Cardiac fibroblast (primary cell): ENCODE measurements around the gene TEAD4.

Source experiments
- DNase-seq, 2 donors: peaks; one replicate each; pipeline versions ENCODE4 v3.0.0 to v3.0.0-alpha.2; 2010; ENCODE audit warnings: low read depth in 2 of 2
- H3K4me3 ChIP-seq, 2 donors: replicated peaks in 1 of 2; 1 replicate in 1 of 2; 2 replicates in 1 of 2; pipeline ENCODE4 v1.5.1; 2011; ENCODE audit warnings: low read depth in 2 of 2, low read length in 2 of 2, mild to moderate bottlenecking in 2 of 2, moderate library complexity in 1 of 2
- CTCF ChIP-seq: IDR thresholded peaks from one replicate; pipeline ENCODE4 v1.5.1; 2011; ENCODE audit warnings: low read depth, mild to moderate bottlenecking, low read length, inconsistent platforms

The TEAD4 gene

DNA sequence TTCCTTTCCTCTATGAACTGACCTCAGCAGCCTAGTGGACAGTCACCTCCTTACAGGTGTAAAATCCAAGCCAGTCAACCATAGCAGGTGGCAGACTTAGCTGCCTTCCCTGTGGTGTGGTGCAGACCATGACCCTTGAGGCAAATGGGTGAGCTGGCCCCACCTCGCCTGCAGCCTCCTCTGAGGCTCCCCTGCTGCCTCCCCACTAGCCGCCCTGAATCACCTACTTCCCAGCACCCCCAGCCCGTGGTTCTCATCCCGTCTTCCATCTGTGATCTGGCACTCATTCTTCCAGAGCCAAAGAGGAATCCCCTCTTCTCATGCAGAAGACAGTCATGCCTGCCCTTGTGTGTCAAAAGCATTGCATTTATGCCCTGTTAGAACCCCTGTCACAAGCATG lies 83.6 kb downstream of the TEAD4 start:
- TF ChIP-seq CTCF, result no peak
- no peak overlapping the region for H3K4me3 ChIP-seq

GRCh38 chr12:3043406-3043805 lies 84.2 kb downstream of the TEAD4 start:
- DNase-seq, result no peak
- no peak overlapping the region for H3K4me3 ChIP-seq
- no peak for TF ChIP-seq CTCF

More for the DNA sequence above, 83.6 kb downstream of the TEAD4 start:
- DNase-seq, result no peak

DNA sequence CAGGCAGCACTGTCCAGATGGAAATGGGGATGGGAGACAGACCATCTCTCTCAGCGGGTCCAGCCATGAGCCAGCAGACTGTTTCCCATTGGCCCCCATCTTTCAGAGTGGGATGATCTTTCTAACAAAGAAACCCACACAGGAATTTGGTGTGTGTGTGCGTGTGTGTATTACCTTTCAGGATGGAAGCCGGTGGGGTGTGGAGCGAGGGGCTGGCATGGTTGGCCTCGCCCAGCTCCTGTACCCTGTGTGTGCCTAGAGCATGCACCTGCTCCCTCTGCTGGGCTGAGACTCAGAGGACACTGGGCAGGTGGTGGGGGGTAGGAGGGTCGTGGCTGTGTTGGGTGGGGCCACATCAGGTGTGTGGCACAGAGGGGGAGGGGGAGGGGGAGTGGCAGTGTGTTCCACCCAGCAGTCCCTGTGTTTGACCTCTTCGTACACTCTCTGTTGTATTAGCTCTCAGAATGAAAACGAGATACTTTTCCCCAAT lies 85.0 kb downstream of the TEAD4 start:
- TF ChIP-seq CTCF, result no peak
- no peak for DNase-seq
- H3K4me3 ChIP-seq, result no peak overlapping the region

DNA sequence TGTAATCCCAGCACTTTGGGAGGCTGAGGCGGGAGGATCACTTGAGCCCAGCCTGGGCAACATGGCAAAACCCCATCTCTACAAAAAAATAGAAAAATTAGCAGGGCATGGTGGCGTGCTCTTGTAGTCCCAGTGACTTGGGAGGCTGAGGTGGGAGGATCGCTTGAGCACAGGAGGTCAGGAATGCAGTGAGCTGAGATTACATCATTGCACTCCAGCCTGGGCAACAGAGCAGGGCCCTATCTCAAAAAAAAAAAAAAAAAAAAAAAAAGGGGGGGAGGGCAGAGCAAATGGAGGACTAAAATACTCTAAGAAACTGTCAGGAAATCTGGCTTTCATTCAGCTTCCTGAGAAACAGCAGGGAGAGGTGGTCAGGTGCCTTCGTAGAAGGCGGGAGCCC lies 86.3 kb downstream of the TEAD4 start:
- no peak for DNase-seq
- H3K4me3 ChIP-seq, result no peak overlapping the region
- no peak for TF ChIP-seq CTCF

- H3K4me3 ChIP-seq, result no peak overlapping the region
- no peak for TF ChIP-seq CTCF
Measured at GRCh38 chr12:3045989-3046388, 86.8 kb downstream of the TEAD4 start.

DNA sequence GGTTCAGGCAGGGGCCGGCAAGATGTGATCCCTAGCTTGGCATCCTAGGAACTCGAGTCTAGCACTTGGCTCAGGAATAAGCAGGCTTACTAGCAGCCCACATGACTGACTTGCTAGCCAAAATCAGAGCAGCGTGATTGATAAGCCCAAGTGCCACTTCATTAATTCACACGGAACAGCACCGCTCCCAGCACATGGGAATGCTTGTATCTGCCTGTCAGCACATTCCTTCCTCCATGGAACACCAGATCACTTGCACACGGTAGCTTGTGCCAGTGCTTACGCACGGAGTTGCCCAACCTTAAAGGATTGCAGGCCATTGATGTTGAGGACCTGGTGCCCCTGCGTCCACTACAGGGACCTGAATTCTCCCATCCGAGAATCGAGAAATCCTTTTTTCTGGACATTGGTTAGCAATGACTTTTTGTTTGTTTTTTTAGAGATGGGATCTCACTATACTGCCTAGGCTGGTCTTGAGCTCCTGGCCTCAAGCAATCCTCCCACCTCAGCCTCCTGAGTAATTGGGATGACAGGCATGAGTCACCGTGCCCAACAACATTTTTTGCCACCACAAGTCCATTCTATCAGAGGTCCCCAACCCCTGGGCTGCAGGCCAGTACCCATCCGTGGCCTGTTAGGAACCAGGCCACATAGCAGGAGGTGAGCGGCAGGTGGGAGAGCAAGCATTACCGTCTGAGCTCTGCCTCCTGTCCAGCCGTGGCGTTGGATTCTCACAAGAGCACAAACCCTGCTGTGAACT lies 87.4 kb downstream of the TEAD4 start:
- H3K4me3 ChIP-seq, result no peak overlapping the region
- no peak for TF ChIP-seq CTCF
- peak in 1 of 2 donors; percentile 79 for DNase-seq

More at GRCh38 chr12:3045989-3046388, 86.8 kb downstream of the TEAD4 start:
- no peak for DNase-seq

GRCh38 chr12:3047961-3048360 lies 88.8 kb downstream of the TEAD4 start:
- TF ChIP-seq CTCF, result no peak
- DNase-seq, result no peak
- no peak overlapping the region for H3K4me3 ChIP-seq
